WTC11 (cell line): ENCODE results near the gene TGFBR2. TPM values are rescaled to one million over a fixed set of nuclear protein-coding genes. Genes with fewer than 3 reads are reported as not detected.
A peak's percentile ranks its signal among the peaks of the same experiment; 100 is the strongest.

Source experiments
- ATAC-seq: fragments of 200-7000 bp; cut with Tn5 transposase; 2 replicates; pipeline ENCODE4 v1.10.0; 2021; ENCODE audit warnings: mild to moderate bottlenecking, moderate library complexity
- CTCF ChIA-PET: fragments of 300-600 bp; sonication (Branson Sonifier 250); formaldehyde crosslinking; loops from one replicate; lab custom pipeline; 2021; ENCODE audit warnings: antibody characterized with exemption; lab: Charles Lee
- POLR2A ChIA-PET: fragments of 350-600 bp; sonication (Branson Sonifier 250); formaldehyde crosslinking; loops from one replicate; lab custom pipeline; 2021; ENCODE audit warnings: antibody characterized with exemption; lab: Charles Lee
- DNase-seq: peaks from one replicate; pipeline ENCODE4 v3.0.0; 2021; ENCODE audit warnings: low spot score
- H3K27ac Mint-ChIP-seq: 2 replicates; pipeline ENCODE4 v1.8.0; 2021; ENCODE audit warnings: mixed read lengths
- H3K27me3 Mint-ChIP-seq: 2 replicates; pipeline ENCODE4 v1.8.0; 2021; ENCODE audit warnings: low read depth, mild to moderate bottlenecking, moderate library complexity, mixed read lengths
- H3K36me3 Mint-ChIP-seq: 2 replicates; pipeline ENCODE4 v1.8.0; 2021; ENCODE audit warnings: mixed read lengths
- H3K4me1 Mint-ChIP-seq: 2 replicates; pipeline ENCODE4 v1.8.0; 2022; ENCODE audit warnings: mixed read lengths
- H3K4me3 Mint-ChIP-seq: 2 replicates; pipeline ENCODE4 v1.8.0; 2021; ENCODE audit warnings: mild to moderate bottlenecking, moderate library complexity, mixed read lengths
- H3K9me3 Mint-ChIP-seq: 2 replicates; pipeline ENCODE4 v1.8.0; 2021; ENCODE audit warnings: mixed read lengths
- CDX4 ChIP-seq: fragments of 250-450 bp; sonication (Bioruptor Pico); IDR thresholded peaks from 2 replicates; pipeline ENCODE4 v1.9.0; 2021; ENCODE audit warnings: moderate library complexity, mild to moderate bottlenecking, inconsistent platforms, borderline replicate concordance
- EMX1 ChIP-seq: fragments of 250-450 bp; sonication (Bioruptor Pico); IDR thresholded peaks from 2 replicates; pipeline ENCODE4 v1.8.0; 2021; ENCODE audit warnings: mild to moderate bottlenecking
- ESRRA ChIP-seq: sonication (generic); formaldehyde crosslinking; IDR thresholded peaks from 2 replicates; pipeline ENCODE4 v1.8.1; 2022; ENCODE audit warnings: mild to moderate bottlenecking, missing genetic modification reagents, borderline replicate concordance
- ETV6 ChIP-seq: sonication (generic); formaldehyde crosslinking; IDR thresholded peaks from 2 replicates; pipeline ENCODE4 v1.8.1; 2022; ENCODE audit warnings: mild to moderate bottlenecking, missing genetic modification reagents
- HMGA2 ChIP-seq: fragments of 250-450 bp; sonication (Bioruptor Pico); IDR thresholded peaks from 2 replicates; pipeline ENCODE4 v1.4.0; 2021; ENCODE audit warnings: mild to moderate bottlenecking, moderate library complexity
- JAZF1 ChIP-seq: fragments of 250-450 bp; sonication (Bioruptor Pico); IDR thresholded peaks from 2 replicates; pipeline ENCODE4 v1.9.0; 2021; ENCODE audit warnings: moderate library complexity, mild to moderate bottlenecking, inconsistent platforms
- KAT7 ChIP-seq: sonication (generic); formaldehyde crosslinking; IDR thresholded peaks from 2 replicates; pipeline ENCODE4 v1.8.1; 2023; ENCODE audit warnings: missing genetic modification reagents, mild to moderate bottlenecking, borderline replicate concordance
- MXD4 ChIP-seq: fragments of 250-450 bp; sonication (Bioruptor Pico); IDR thresholded peaks from 2 replicates; pipeline ENCODE4 v1.8.0; 2021; ENCODE audit warnings: mild to moderate bottlenecking, moderate library complexity, borderline replicate concordance
- MYBL2 ChIP-seq: sonication (generic); formaldehyde crosslinking; IDR thresholded peaks from 2 replicates; pipeline ENCODE4 v1.8.1; 2023; ENCODE audit warnings: mild to moderate bottlenecking, moderate library complexity, missing genetic modification reagents
- NFE2L1 ChIP-seq: sonication (generic); formaldehyde crosslinking; IDR thresholded peaks from 2 replicates; pipeline ENCODE4 v1.8.1; 2023; ENCODE audit warnings: missing genetic modification reagents
- NR2C2 ChIP-seq: sonication (generic); formaldehyde crosslinking; IDR thresholded peaks from 2 replicates; pipeline ENCODE4 v1.8.0; 2022; ENCODE audit warnings: mild to moderate bottlenecking, missing genetic modification reagents
- SMAD4 ChIP-seq: sonication (generic); formaldehyde crosslinking; IDR thresholded peaks from 2 replicates; pipeline ENCODE4 v1.8.0; 2022; ENCODE audit warnings: mild to moderate bottlenecking, missing genetic modification reagents
- SOX15 ChIP-seq: fragments of 250-450 bp; sonication (Bioruptor Pico); IDR thresholded peaks from 2 replicates; pipeline ENCODE4 v1.9.0; 2021; ENCODE audit warnings: mild to moderate bottlenecking
- TEAD1 ChIP-seq: sonication (generic); formaldehyde crosslinking; IDR thresholded peaks from 2 replicates; pipeline ENCODE4 v1.8.0; 2022; ENCODE audit warnings: mild to moderate bottlenecking, missing genetic modification reagents
- ZNF317 ChIP-seq: sonication (generic); formaldehyde crosslinking; IDR thresholded peaks from 2 replicates; pipeline ENCODE4 v1.8.1; 2023; ENCODE audit warnings: low read depth, mild to moderate bottlenecking, moderate library complexity, missing genetic modification reagents, borderline replicate concordance
- ZNF416 ChIP-seq: fragments of 250-450 bp; sonication (Bioruptor Pico); IDR thresholded peaks from 2 replicates; pipeline ENCODE4 v1.9.0; 2021; ENCODE audit warnings: mild to moderate bottlenecking, inconsistent platforms
- ZNF512 ChIP-seq: sonication (generic); formaldehyde crosslinking; IDR thresholded peaks from 2 replicates; pipeline ENCODE4 v1.8.1; 2022; ENCODE audit warnings: missing genetic modification reagents, borderline replicate concordance
- total RNA-seq: library from RNA; stranded (reverse); gene quantifications from 3 replicates; pipeline ENCODE4 v1.2.3, GENCODE V29; 2021
- TF ChIP-seq, protein P1 (sequence below): fragments of 250-450 bp; sonication (Bioruptor Pico); IDR thresholded peaks from 2 replicates; pipeline ENCODE4 v1.9.0; 2021; ENCODE audit warnings: mild to moderate bottlenecking, borderline replicate concordance
- TF ChIP-seq, protein P2 (sequence below): sonication (generic); formaldehyde crosslinking; IDR thresholded peaks from 2 replicates; pipeline ENCODE4 v1.8.1; 2022; ENCODE audit warnings: mild to moderate bottlenecking, moderate library complexity, missing genetic modification reagents
- TF ChIP-seq, protein P3 (sequence below): sonication (generic); formaldehyde crosslinking; IDR thresholded peaks from 2 replicates; pipeline ENCODE4 v1.8.1; 2023; ENCODE audit warnings: mild to moderate bottlenecking, missing genetic modification reagents, moderate library complexity
- TF ChIP-seq, protein P4 (sequence below): fragments of 250-450 bp; sonication (Bioruptor Pico); IDR thresholded peaks from 2 replicates; pipeline ENCODE4 v1.9.0; 2021; ENCODE audit warnings: mild to moderate bottlenecking
- TF ChIP-seq, protein P5 (sequence below): sonication (generic); formaldehyde crosslinking; conservative IDR thresholded peaks from 2 replicates; pipeline ENCODE4 v1.8.1; 2023; ENCODE audit warnings: mild to moderate bottlenecking, low read depth, missing genetic modification reagents, moderate library complexity

Gene TGFBR2
- total RNA-seq, 1 experiment from 2014 or later, result 9.6 TPM

DNA sequence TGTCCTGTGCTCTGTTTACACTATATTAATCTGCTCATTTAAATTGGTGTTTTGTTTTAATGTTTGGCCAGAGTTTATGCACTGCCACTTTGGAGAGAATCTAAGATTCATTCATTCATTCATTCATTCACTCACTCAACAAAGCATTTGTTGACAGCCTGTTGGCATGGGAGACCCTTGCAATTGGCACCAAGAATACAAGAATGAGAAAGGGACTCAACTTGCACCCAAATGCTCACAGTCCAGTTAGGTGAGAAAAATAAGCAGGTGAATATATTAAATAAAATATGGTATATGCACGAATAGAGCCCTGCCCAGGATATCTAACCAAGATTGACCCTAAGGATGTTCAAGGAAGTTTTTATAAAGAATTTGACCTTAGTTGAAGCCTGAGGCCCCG is 80.4 kb downstream of the TGFBR2 start:
- Mint-ChIP-seq H3K36me3 (peaks cover 44% of the 10 kb centered on the region), H3K4me1 (peaks cover 31% of the 10 kb centered on the region)
- CTCF ChIA-PET, result no interaction called here

GRCh38 chr3:30687930-30688570 is 81.6 kb downstream of the TGFBR2 start:
- no peak for TF ChIP-seq EMX1 (CRISPR knock-in tag)
- TF ChIP-seq MXD4 (CRISPR knock-in tag), result no peak
- TF ChIP-seq, protein P1, sequence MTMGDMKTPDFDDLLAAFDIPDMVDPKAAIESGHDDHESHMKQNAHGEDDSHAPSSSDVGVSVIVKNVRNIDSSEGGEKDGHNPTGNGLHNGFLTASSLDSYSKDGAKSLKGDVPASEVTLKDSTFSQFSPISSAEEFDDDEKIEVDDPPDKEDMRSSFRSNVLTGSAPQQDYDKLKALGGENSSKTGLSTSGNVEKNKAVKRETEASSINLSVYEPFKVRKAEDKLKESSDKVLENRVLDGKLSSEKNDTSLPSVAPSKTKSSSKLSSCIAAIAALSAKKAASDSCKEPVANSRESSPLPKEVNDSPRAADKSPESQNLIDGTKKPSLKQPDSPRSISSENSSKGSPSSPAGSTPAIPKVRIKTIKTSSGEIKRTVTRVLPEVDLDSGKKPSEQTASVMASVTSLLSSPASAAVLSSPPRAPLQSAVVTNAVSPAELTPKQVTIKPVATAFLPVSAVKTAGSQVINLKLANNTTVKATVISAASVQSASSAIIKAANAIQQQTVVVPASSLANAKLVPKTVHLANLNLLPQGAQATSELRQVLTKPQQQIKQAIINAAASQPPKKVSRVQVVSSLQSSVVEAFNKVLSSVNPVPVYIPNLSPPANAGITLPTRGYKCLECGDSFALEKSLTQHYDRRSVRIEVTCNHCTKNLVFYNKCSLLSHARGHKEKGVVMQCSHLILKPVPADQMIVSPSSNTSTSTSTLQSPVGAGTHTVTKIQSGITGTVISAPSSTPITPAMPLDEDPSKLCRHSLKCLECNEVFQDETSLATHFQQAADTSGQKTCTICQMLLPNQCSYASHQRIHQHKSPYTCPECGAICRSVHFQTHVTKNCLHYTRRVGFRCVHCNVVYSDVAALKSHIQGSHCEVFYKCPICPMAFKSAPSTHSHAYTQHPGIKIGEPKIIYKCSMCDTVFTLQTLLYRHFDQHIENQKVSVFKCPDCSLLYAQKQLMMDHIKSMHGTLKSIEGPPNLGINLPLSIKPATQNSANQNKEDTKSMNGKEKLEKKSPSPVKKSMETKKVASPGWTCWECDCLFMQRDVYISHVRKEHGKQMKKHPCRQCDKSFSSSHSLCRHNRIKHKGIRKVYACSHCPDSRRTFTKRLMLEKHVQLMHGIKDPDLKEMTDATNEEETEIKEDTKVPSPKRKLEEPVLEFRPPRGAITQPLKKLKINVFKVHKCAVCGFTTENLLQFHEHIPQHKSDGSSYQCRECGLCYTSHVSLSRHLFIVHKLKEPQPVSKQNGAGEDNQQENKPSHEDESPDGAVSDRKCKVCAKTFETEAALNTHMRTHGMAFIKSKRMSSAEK (CRISPR knock-in tag), result no peak
- TF ChIP-seq, protein P2, sequence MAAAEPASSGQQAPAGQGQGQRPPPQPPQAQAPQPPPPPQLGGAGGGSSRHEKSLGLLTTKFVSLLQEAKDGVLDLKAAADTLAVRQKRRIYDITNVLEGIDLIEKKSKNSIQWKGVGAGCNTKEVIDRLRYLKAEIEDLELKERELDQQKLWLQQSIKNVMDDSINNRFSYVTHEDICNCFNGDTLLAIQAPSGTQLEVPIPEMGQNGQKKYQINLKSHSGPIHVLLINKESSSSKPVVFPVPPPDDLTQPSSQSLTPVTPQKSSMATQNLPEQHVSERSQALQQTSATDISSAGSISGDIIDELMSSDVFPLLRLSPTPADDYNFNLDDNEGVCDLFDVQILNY, result no peak
- TF ChIP-seq JAZF1 (CRISPR knock-in tag), result no peak
- TF ChIP-seq ESRRA, result no peak
- TF ChIP-seq TEAD1 (CRISPR knock-in tag), result no peak
- TF ChIP-seq CDX4 (CRISPR knock-in tag), result no peak
- TF ChIP-seq MYBL2 (CRISPR knock-in tag), result no peak
- TF ChIP-seq ETV6, result no peak
- TF ChIP-seq, protein P3, sequence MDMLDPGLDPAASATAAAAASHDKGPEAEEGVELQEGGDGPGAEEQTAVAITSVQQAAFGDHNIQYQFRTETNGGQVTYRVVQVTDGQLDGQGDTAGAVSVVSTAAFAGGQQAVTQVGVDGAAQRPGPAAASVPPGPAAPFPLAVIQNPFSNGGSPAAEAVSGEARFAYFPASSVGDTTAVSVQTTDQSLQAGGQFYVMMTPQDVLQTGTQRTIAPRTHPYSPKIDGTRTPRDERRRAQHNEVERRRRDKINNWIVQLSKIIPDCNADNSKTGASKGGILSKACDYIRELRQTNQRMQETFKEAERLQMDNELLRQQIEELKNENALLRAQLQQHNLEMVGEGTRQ, result no peak
- TF ChIP-seq SOX15 (CRISPR knock-in tag), result no peak
- TF ChIP-seq HMGA2 (CRISPR knock-in tag), result no peak
- ChIA-PET CTCF (no interaction called here), POLR2A (no interaction called here)
- H3K27ac Mint-ChIP-seq, result peak overlapping the region; percentile 73; the same call in 1 of the 2 replicates
- H3K4me3 Mint-ChIP-seq, result no peak overlapping the region
- ATAC-seq, result no peak
- no peaks in the 10 kb centered on the region for H3K9me3 Mint-ChIP-seq
- H3K27me3 Mint-ChIP-seq, result no peaks in the 10 kb centered on the region
- no peak for DNase-seq
- H3K4me1 Mint-ChIP-seq, result peaks cover 33% of the 10 kb centered on the region
- H3K36me3 Mint-ChIP-seq, result peaks cover 52% of the 10 kb centered on the region

More for the DNA sequence above, 80.4 kb downstream of the TGFBR2 start:
- Mint-ChIP-seq H3K4me3 (no peak overlapping the region), H3K9me3 (no peaks in the 10 kb centered on the region), H3K27ac (no peak overlapping the region), H3K27me3 (no peaks in the 10 kb centered on the region)
- POLR2A ChIA-PET, result no interaction called here
- no peak for TF ChIP-seq NR2C2 (CRISPR knock-in tag)
- no peak for TF ChIP-seq KAT7
- TF ChIP-seq, protein P4, sequence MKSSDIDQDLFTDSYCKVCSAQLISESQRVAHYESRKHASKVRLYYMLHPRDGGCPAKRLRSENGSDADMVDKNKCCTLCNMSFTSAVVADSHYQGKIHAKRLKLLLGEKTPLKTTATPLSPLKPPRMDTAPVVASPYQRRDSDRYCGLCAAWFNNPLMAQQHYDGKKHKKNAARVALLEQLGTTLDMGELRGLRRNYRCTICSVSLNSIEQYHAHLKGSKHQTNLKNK (CRISPR knock-in tag), result no peak
- TF ChIP-seq JAZF1 (CRISPR knock-in tag), result no peak
- TF ChIP-seq ZNF317 (CRISPR knock-in tag), result no peak
- no peak for TF ChIP-seq NFE2L1 (CRISPR knock-in tag)
- TF ChIP-seq SMAD4 (CRISPR knock-in tag), result no peak
- TF ChIP-seq, protein P5, sequence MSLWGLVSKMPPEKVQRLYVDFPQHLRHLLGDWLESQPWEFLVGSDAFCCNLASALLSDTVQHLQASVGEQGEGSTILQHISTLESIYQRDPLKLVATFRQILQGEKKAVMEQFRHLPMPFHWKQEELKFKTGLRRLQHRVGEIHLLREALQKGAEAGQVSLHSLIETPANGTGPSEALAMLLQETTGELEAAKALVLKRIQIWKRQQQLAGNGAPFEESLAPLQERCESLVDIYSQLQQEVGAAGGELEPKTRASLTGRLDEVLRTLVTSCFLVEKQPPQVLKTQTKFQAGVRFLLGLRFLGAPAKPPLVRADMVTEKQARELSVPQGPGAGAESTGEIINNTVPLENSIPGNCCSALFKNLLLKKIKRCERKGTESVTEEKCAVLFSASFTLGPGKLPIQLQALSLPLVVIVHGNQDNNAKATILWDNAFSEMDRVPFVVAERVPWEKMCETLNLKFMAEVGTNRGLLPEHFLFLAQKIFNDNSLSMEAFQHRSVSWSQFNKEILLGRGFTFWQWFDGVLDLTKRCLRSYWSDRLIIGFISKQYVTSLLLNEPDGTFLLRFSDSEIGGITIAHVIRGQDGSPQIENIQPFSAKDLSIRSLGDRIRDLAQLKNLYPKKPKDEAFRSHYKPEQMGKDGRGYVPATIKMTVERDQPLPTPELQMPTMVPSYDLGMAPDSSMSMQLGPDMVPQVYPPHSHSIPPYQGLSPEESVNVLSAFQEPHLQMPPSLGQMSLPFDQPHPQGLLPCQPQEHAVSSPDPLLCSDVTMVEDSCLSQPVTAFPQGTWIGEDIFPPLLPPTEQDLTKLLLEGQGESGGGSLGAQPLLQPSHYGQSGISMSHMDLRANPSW, result no peak
- TF ChIP-seq ZNF416, result no peak
- no peak for TF ChIP-seq ZNF512 (CRISPR knock-in tag)
- ATAC-seq (no peak), DNase-seq (no peak)
